Sigmoid colon (tissue), 7 donors: ENCODE measurements around the gene DUSP22. TPM values are rescaled to one million over a fixed set of nuclear protein-coding genes. Genes with fewer than 3 reads are reported as not detected.

Experiments used
- DNase-seq: peaks from one replicate; pipeline ENCODE4 v3.0.0-alpha.2; 2019
- H3K27ac ChIP-seq, 4 donors: fragments of 200-600 bp; sonication (generic); one replicate each; pipeline ENCODE4 v1.5.1; 2016 to 2019; ENCODE audit warnings: mild to moderate bottlenecking in 1 of 4
- H3K27me3 ChIP-seq, 3 donors: fragments of 200-600 bp; sonication (generic); one replicate each; pipeline ENCODE4 v1.5.1; 2019; ENCODE audit warnings: mild to moderate bottlenecking in 1 of 3
- H3K36me3 ChIP-seq, 4 donors: fragments of 200-600 bp; sonication (generic); one replicate each; pipeline ENCODE4 v1.5.1; 2016 to 2019
- H3K4me1 ChIP-seq, 4 donors: fragments of 200-600 bp; sonication (generic); one replicate each; pipeline ENCODE4 v1.5.1; 2017 to 2019
- H3K4me3 ChIP-seq, 4 donors: fragments of 200-600 bp; sonication (generic); one replicate each; pipeline ENCODE4 v1.5.1; 2017 to 2019; ENCODE audit warnings: mild to moderate bottlenecking in 2 of 4, moderate library complexity in 1 of 4
- H3K9me3 ChIP-seq, 4 donors: fragments of 200-600 bp in 3 of 4; sonication (generic) in 3 of 4; one replicate each; pipeline versions ENCODE4 v1.5.1 to v1.6.1; 2013 to 2019
- EP300 ChIP-seq, 4 donors: sonication (generic); formaldehyde crosslinking; IDR thresholded peaks; one replicate each; pipeline ENCODE4 v1.6.1; 2017; ENCODE audit warnings: antibody characterized with exemption in 4 of 4
- POLR2A ChIP-seq, 2 donors: fragments of 450-650 bp; IDR thresholded peaks; one replicate each; pipeline ENCODE4 v1.6.1; 2016; ENCODE audit warnings: antibody characterized with exemption in 2 of 2, mild to moderate bottlenecking in 2 of 2, moderate library complexity in 2 of 2
- POLR2AphosphoS5 ChIP-seq, 4 donors: sonication (generic); formaldehyde crosslinking; IDR thresholded peaks; one replicate each; pipeline ENCODE4 v1.6.1; 2017; ENCODE audit warnings: antibody characterized with exemption in 4 of 4
- WGBS, 2 donors: extraction: QIAGEN DNeasy Blood & Tissue Kit; methylation state at CpG; one replicate each; pipeline ENCODE4 v1.1.7; 2013; 5-methylcytosine and 5-hydroxymethylcytosine counted together
- intact Hi-C: fragments of 100-400 bp; cut with DNase I; formaldehyde crosslinking; loops from one replicate; pipeline ENCODE4 v1.15.1; 2023
- polyA plus RNA-seq, 3 donors: library from polyadenylated mRNA; stranded (reverse); fragments of 200-250 nt; gene quantifications; one replicate each; pipeline ENCODE4 v1.2.3, GENCODE V29; 2013
- total RNA-seq, 4 donors: library from RNA; depleted of rRNA; stranded (reverse); fragments of >200 nt; gene quantifications; one replicate each; pipeline ENCODE4 v1.1.0, GENCODE V29; 2016
- TF ChIP-seq, protein P1 (sequence below), 4 experiments: fragments of 450-650 bp in 3 of 4; fragments of 200-600 bp in 1 of 4; IDR thresholded peaks; one replicate each; pipeline ENCODE4 v1.5.1; 2016 to 2019; ENCODE audit warnings: antibody characterized with exemption in 4 of 4, mild to moderate bottlenecking in 3 of 4, moderate library complexity in 2 of 4
- donor health status: healthy with polysubstance abuse.
- donor health status: Bipolar disorder and iron deficiency.
- donor health status: healthy.

Gene DUSP22
- total and polyA plus RNA-seq, 7 donors, result 15.7 to 113 (median 55.6) TPM

DNA sequence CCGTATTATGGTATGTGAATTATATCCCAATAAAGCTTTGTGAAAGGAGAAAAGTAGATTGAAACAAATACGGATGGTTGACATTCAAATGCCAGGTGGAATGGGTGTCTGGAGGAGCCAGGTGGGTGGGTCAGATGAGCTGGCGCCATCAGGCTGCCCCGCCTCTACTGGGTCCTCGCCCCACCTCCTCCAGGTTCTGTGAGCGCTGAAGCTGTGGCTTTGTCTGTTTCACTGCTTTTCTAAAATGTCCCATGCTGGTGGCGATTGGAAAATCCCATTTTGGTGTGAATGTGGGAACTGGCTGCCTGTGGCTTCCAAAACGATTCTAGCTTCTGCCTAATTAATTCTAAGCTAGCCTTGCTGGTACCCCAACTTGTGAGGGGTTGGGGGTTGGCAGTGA lies 16.5 kb downstream of the DUSP22 start:
- intact Hi-C loops, result no loop called here
- WGBS, 2 donors, result 80 to 90% methylated on average over 8 of the region's 8 CpGs
- H3K4me1 ChIP-seq, result peaks cover 0 to 4% (median 0%) of the 10 kb centered on the region in 4 donors
- H3K36me3 ChIP-seq, result peaks cover 0 to 19% (median 0%) of the 10 kb centered on the region in 4 donors
- H3K4me3 ChIP-seq, result no peak overlapping the region
- no peaks in the 10 kb centered on the region for H3K27me3 ChIP-seq
- no peak overlapping the region for H3K27ac ChIP-seq
- TF ChIP-seq POLR2AphosphoS5 (IDR thresholded peaks at IDR 0.05) (no peak), POLR2A (IDR thresholded peaks at IDR 0.05) (no peak), EP300 (IDR thresholded peaks at IDR 0.05) (no peak)
- TF ChIP-seq, protein P1, sequence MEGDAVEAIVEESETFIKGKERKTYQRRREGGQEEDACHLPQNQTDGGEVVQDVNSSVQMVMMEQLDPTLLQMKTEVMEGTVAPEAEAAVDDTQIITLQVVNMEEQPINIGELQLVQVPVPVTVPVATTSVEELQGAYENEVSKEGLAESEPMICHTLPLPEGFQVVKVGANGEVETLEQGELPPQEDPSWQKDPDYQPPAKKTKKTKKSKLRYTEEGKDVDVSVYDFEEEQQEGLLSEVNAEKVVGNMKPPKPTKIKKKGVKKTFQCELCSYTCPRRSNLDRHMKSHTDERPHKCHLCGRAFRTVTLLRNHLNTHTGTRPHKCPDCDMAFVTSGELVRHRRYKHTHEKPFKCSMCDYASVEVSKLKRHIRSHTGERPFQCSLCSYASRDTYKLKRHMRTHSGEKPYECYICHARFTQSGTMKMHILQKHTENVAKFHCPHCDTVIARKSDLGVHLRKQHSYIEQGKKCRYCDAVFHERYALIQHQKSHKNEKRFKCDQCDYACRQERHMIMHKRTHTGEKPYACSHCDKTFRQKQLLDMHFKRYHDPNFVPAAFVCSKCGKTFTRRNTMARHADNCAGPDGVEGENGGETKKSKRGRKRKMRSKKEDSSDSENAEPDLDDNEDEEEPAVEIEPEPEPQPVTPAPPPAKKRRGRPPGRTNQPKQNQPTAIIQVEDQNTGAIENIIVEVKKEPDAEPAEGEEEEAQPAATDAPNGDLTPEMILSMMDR (IDR thresholded peaks at IDR 0.05), result no peak
- DNase-seq, result no peak
- no peaks in the 10 kb centered on the region for H3K9me3 ChIP-seq

GRCh38 chr6:309947-310346 lies 17.7 kb downstream of the DUSP22 start:
- no peak for TF ChIP-seq EP300 (IDR thresholded peaks at IDR 0.05)
- TF ChIP-seq, protein P1 (IDR thresholded peaks at IDR 0.05), result no peak
- no peak for TF ChIP-seq POLR2A (IDR thresholded peaks at IDR 0.05)
- no peak for TF ChIP-seq POLR2AphosphoS5 (IDR thresholded peaks at IDR 0.05)
- Histone ChIP-seq H3K4me1 (peaks cover 0 to 4% (median 0%) of the 10 kb centered on the region in 4 donors), H3K36me3 (peaks cover 0 to 12% (median 0%) of the 10 kb centered on the region in 4 donors), H3K27me3 (no peaks in the 10 kb centered on the region), H3K9me3 (no peaks in the 10 kb centered on the region), H3K4me3 (no peak overlapping the region), H3K27ac (no peak overlapping the region)
- 95 to 96% methylated on average over 12 of the region's 12 CpGs for WGBS, 2 donors
- DNase-seq, result no peak
- intact Hi-C loops, result no loop called here

DNA sequence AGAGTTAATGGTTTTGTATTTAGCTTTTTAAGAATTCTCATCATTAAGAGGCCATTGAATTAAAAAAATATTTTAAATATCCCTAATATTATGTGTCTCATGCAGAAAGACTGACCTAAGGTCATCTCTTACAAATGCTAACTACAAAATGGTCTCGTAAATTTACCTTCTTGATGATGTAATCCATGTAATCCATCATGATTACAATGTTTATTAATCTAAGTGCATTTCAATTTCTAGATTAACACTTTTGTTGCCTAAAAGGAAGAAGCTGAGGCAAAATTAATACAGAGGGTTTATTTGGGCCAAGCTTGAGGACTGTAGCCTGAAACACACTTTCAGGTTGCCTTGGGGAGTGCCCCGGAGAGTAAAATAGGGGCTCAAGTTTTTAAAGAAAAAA lies 18.4 kb downstream of the DUSP22 start:
- Histone ChIP-seq H3K4me1 (peaks cover 0 to 5% (median 2%) of the 10 kb centered on the region in 4 donors), H3K27me3 (no peaks in the 10 kb centered on the region), H3K9me3 (no peaks in the 10 kb centered on the region), H3K27ac (no peak overlapping the region), H3K36me3 (peaks cover 0 to 5% (median 0%) of the 10 kb centered on the region in 4 donors), H3K4me3 (no peak overlapping the region)
- no peak for DNase-seq
- intact Hi-C loops, result no loop called here
- 76 to 88% methylated on average over 2 of the region's 2 CpGs for WGBS, 2 donors
- no peak for TF ChIP-seq EP300 (IDR thresholded peaks at IDR 0.05)
- TF ChIP-seq POLR2A (IDR thresholded peaks at IDR 0.05), result no peak
- TF ChIP-seq POLR2AphosphoS5 (IDR thresholded peaks at IDR 0.05), result no peak
- TF ChIP-seq, protein P1 (IDR thresholded peaks at IDR 0.05), result no peak

DNA sequence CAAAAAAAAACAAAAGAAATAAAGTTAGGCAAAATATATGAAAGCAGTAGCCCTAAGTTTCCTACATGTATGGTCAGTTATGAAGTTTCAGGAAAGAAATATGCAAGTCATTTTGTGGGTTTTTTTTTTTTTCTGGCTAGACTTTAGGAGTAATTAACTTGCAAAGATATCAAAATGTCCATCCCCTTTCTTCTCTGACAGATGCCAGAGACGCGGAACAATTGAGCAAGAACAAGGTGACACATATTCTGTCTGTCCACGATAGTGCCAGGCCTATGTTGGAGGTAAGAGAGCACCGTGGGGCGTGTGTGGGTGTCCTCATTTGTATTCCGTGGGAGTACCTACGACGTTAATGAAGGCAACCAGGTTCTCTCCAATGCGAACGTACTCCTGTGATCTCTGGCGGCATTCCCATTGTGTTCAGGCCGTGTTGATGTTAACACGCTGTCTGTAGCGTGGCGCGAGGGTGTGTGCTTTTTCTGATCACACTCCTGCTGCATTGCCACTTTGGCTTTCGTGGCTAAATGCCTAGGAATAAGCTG lies 19.5 kb downstream of the DUSP22 start:
- no peak for TF ChIP-seq POLR2AphosphoS5 (IDR thresholded peaks at IDR 0.05)
- no peak for TF ChIP-seq POLR2A (IDR thresholded peaks at IDR 0.05)
- TF ChIP-seq, protein P1 (IDR thresholded peaks at IDR 0.05), result no peak
- TF ChIP-seq EP300 (IDR thresholded peaks at IDR 0.05), result no peak
- no peak for DNase-seq
- H3K4me1 ChIP-seq, result peaks cover 0 to 15% (median 5%) of the 10 kb centered on the region in 4 donors

DNA sequence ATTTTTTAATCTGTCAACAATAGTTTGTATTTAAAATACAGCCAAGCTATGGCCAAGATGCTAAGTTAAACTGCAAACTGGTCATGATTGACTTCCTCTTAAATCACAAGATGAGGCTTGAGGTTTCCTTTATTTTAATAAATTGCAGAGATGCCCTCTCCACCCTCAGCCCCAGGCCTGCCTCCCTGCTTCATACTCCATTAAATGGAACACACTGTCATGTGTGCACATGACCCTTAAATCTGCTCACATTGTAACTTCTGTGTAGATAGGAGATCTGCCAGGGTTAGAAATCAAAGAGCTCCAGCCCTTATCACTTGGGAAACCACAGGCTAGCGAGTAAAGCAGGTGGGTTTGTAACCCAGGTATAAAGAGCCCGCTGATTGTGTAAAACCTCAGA lies 20.8 kb downstream of the DUSP22 start:
- Histone ChIP-seq H3K4me3 (no peak overlapping the region), H3K27ac (no peak overlapping the region), H3K36me3 (peaks cover 0 to 5% (median 0%) of the 10 kb centered on the region in 4 donors), H3K9me3 (no peaks in the 10 kb centered on the region), H3K4me1 (peaks cover 0 to 25% (median 7%) of the 10 kb centered on the region in 4 donors), H3K27me3 (no peaks in the 10 kb centered on the region)
- DNase-seq, result no peak
- intact Hi-C loops, result no loop called here
- WGBS, 2 donors, result 47 to 60% methylated on average over 2 of the region's 2 CpGs
- TF ChIP-seq, protein P1 (IDR thresholded peaks at IDR 0.05), result no peak
- TF ChIP-seq EP300 (IDR thresholded peaks at IDR 0.05), result no peak
- TF ChIP-seq POLR2A (IDR thresholded peaks at IDR 0.05), result no peak

More for the DNA sequence above, 19.5 kb downstream of the DUSP22 start:
- Histone ChIP-seq H3K9me3 (no peaks in the 10 kb centered on the region), H3K27me3 (no peaks in the 10 kb centered on the region), H3K27ac (no peak overlapping the region), H3K36me3 (peaks cover 0 to 5% (median 0%) of the 10 kb centered on the region in 4 donors), H3K4me3 (no peak overlapping the region)
- intact Hi-C loops, result no loop called here
- 87 to 88% methylated on average over 17 of the region's 17 CpGs for WGBS, 2 donors
